Peyer's patch (tissue), 4 donors: ENCODE results near the gene EHD4.

Source experiments
- CTCF ChIP-seq, 6 experiments: fragments of 450-650 bp in 4 of 6; fragments of 200-600 bp in 2 of 6; sonication (generic) in 1 of 6; IDR thresholded peaks; one replicate each; pipeline ENCODE4 v1.5.1; 2017 to 2019; ENCODE audit warnings: antibody characterized with exemption in 6 of 6, mild to moderate bottlenecking in 3 of 6, moderate library complexity in 1 of 6
- POLR2A ChIP-seq, 2 donors: fragments of 450-650 bp; IDR thresholded peaks; one replicate each; pipeline ENCODE4 v1.5.1; 2017; ENCODE audit warnings: antibody characterized with exemption in 2 of 2, mild to moderate bottlenecking in 2 of 2, moderate library complexity in 2 of 2

GRCh38 chr15:41983221-41983620 lies 10.9 kb upstream of the EHD4 start:
- TF ChIP-seq CTCF (IDR thresholded peaks at IDR 0.05) (no peak), POLR2A (IDR thresholded peaks at IDR 0.05) (no peak)
